ENCODE measurements around the gene SUMO3. TPM values are rescaled to one million over a fixed set of nuclear protein-coding genes. Genes with fewer than 3 reads are reported as not detected.

SUMO3 gene
- polyA plus RNA-seq, 1 of the 3 experiments (the other 2 are of a cell fraction) = 125 TPM

GRCh38 chr21:44858791-44859190 is 40.9 kb upstream of the SUMO3 start:
- WGBS (ENCODE audit: low lambda C conversion rate) = 100% methylated on average over 3 of the region's 10 CpGs

More at GRCh38 chr21:44858791-44859190, 40.9 kb upstream of the SUMO3 start:
- Histone ChIP-seq H2AFZ (ENCODE audit: low read depth) (no peak overlapping the region), H3K4me1 (ENCODE audit: control insufficient read depth in 1 of 2, insufficient read depth in 2 of 2, low read depth in 1 of 2, low read length in 1 of 2) (no peaks in the 10 kb centered on the region), H3K36me3 (replicated peaks in 1 of 2; ENCODE audit: control insufficient read depth in 1 of 2, insufficient read depth in 2 of 2, low read length in 1 of 2) (peaks cover 42 to 78% of the 10 kb centered on the region in 2 experiments), H3K27me3 (ENCODE audit: insufficient read depth) (no peaks in the 10 kb centered on the region), H3K27ac (ENCODE audit: low read depth in 2 of 2, low read length in 1 of 2) (no peak overlapping the region), H3K4me3 (ENCODE audit: low read depth in 2 of 2, low read length in 1 of 2) (no peak overlapping the region), H3K9me3 (no peaks in the 10 kb centered on the region), H4K20me1 (ENCODE audit: insufficient read depth) (peaks cover 99% of the 10 kb centered on the region), H3F3A (replicated peaks; ENCODE audit: insufficient read depth) (no peaks in the 10 kb centered on the region), H3K4me2 (no peak overlapping the region), H3K9me2 (no peaks in the 10 kb centered on the region), H3K9ac (no peak overlapping the region), H3K79me2 (ENCODE audit: insufficient read depth) (peaks cover 100% of the 10 kb centered on the region)
- ChIA-PET POLR2A (no interaction called here), CTCF (no interaction called here)
- no peak for TF ChIP-seq TCF12 (IDR thresholded peaks at IDR 0.05)
- TF ChIP-seq USF2 (IDR thresholded peaks at IDR 0.05; ENCODE audit: borderline replicate concordance, low read depth, low read length) = no peak
- TF ChIP-seq RAD21 (IDR thresholded peaks at IDR 0.05; ENCODE audit: low read length) = no peak
- no peak for TF ChIP-seq FOSL2 (IDR thresholded peaks at IDR 0.05; ENCODE audit: borderline replicate concordance, low read depth)
- TF ChIP-seq JUND (IDR thresholded peaks at IDR 0.05) = no peak
- TF ChIP-seq CHD2 (IDR thresholded peaks at IDR 0.05; ENCODE audit: low read length, partially characterized antibody) = no peak
- no peak for TF ChIP-seq TEAD4 (IDR thresholded peaks at IDR 0.05; ENCODE audit: borderline replicate concordance, insufficient read depth)
- no peak for TF ChIP-seq MAX (IDR thresholded peaks at IDR 0.05; ENCODE audit: low read depth)
- TF ChIP-seq IRF3 (IDR thresholded peaks at IDR 0.05; ENCODE audit: low read depth, low read length) = no peak
- no peak for TF ChIP-seq NFIC (IDR thresholded peaks at IDR 0.05; ENCODE audit: borderline replicate concordance)
- TF ChIP-seq REST (IDR thresholded peaks at IDR 0.05; ENCODE audit: low read depth, low read length) = no peak
- TF ChIP-seq RCOR1 (IDR thresholded peaks at IDR 0.05; ENCODE audit: low read length) = no peak
- no peak for TF ChIP-seq GABPA (IDR thresholded peaks at IDR 0.05; ENCODE audit: low read depth)
- no peak for TF ChIP-seq YY1 (IDR thresholded peaks at IDR 0.05; ENCODE audit: low read depth)
- DNase-seq = no peak

All from SK-N-SH (cell line).